ENCODE data around the gene NUDT16L1.

GRCh38 chr16:4678596-4678995, 14.8 kb upstream of the NUDT16L1 start:
- TF ChIP-seq GATA3 (IDR thresholded peaks at IDR 0.05; ENCODE audit: low read depth, low read length) (no peak), GATA2 (IDR thresholded peaks at IDR 0.05; ENCODE audit: low read depth, low read length) (no peak)
